ENCODE results near the gene ASB6.

DNA sequence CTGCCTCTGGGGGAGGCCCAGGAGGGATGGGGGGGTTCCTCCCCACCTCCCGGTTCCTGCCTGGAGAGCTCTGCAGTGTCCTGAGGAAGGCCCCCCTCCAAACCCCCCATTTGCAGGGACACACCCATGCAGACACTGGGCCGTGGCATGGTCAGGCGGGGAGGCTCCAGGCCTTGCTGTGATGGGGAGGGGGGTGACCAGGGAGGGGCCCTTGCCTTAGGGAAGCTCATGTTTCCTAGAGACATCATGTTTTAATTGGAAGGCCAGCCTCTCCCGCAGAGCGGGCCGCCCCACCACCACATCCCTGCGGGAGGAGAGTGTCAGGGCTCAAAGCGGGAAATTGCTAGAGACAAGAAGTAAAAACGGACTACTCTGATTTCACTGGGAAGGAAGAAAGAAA, 35.5 kb upstream of the ASB6 start:
- TF ChIP-seq, protein P1, sequence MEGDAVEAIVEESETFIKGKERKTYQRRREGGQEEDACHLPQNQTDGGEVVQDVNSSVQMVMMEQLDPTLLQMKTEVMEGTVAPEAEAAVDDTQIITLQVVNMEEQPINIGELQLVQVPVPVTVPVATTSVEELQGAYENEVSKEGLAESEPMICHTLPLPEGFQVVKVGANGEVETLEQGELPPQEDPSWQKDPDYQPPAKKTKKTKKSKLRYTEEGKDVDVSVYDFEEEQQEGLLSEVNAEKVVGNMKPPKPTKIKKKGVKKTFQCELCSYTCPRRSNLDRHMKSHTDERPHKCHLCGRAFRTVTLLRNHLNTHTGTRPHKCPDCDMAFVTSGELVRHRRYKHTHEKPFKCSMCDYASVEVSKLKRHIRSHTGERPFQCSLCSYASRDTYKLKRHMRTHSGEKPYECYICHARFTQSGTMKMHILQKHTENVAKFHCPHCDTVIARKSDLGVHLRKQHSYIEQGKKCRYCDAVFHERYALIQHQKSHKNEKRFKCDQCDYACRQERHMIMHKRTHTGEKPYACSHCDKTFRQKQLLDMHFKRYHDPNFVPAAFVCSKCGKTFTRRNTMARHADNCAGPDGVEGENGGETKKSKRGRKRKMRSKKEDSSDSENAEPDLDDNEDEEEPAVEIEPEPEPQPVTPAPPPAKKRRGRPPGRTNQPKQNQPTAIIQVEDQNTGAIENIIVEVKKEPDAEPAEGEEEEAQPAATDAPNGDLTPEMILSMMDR (IDR thresholded peaks at IDR 0.05) = no peak
- TF ChIP-seq POLR2A (IDR thresholded peaks at IDR 0.05) = no peak

Measured in right lobe of liver (tissue), 4 donors.